HEK293 (cell line): Measurements from ENCODE around the gene S100A11.

ENCODE experiments used
- GLI2 ChIP-seq: fragments of 450-650 bp; formaldehyde crosslinking; IDR thresholded peaks from 2 replicates; pipeline ENCODE4; 2017; ENCODE audit warnings: missing biosample characterization, missing genetic modification characterization, low read depth, borderline replicate concordance
- GLIS1 ChIP-seq: fragments of 450-650 bp; formaldehyde crosslinking; IDR thresholded peaks from 2 replicates; pipeline ENCODE4 v1.5.1; 2016; ENCODE audit warnings: missing biosample characterization, missing genetic modification characterization
- HOXA7 ChIP-seq: sonication (generic); formaldehyde crosslinking; IDR thresholded peaks from 2 replicates; pipeline ENCODE4 v1.8.1; 2022; ENCODE audit warnings: missing genetic modification reagents, borderline replicate concordance
- KLF10 ChIP-seq: fragments of 450-650 bp; IDR thresholded peaks from 2 replicates; pipeline ENCODE4 v1.5.1; 2018; ENCODE audit warnings: missing biosample characterization, mild to moderate bottlenecking, missing genetic modification characterization
- PRDM1 ChIP-seq: fragments of 450-650 bp; formaldehyde crosslinking; IDR thresholded peaks from 2 replicates; pipeline ENCODE4; 2016; ENCODE audit warnings: missing biosample characterization, missing genetic modification characterization
- SALL2 ChIP-seq: fragments of 450-650 bp; formaldehyde crosslinking; IDR thresholded peaks from 2 replicates; pipeline ENCODE4 v1.5.0; 2017; ENCODE audit warnings: missing biosample characterization, mild to moderate bottlenecking, missing genetic modification characterization, borderline replicate concordance
- TCF7L2 ChIP-seq: IDR thresholded peaks from 2 replicates; pipeline ENCODE4 v1.6.1; 2011; ENCODE audit warnings: low read depth, mild to moderate bottlenecking, inconsistent platforms, low read length, moderate library complexity, borderline replicate concordance
- ZBTB21 ChIP-seq: fragments of 450-650 bp; formaldehyde crosslinking; IDR thresholded peaks from 2 replicates; pipeline ENCODE4 v1.5.1; 2017; ENCODE audit warnings: missing biosample characterization, missing genetic modification characterization
- ZBTB48 ChIP-seq: fragments of 450-650 bp; formaldehyde crosslinking; IDR thresholded peaks from 2 replicates; pipeline ENCODE4 v1.5.1; 2016; ENCODE audit warnings: missing biosample characterization, missing genetic modification characterization
- ZEB2 ChIP-seq: fragments of 450-650 bp; formaldehyde crosslinking; IDR thresholded peaks from 2 replicates; pipeline ENCODE4 v1.5.1; 2016; ENCODE audit warnings: missing biosample characterization, missing genetic modification characterization
- ZFHX2 ChIP-seq: fragments of 450-650 bp; formaldehyde crosslinking; conservative IDR thresholded peaks from 2 replicates; pipeline ENCODE4 v1.5.1; 2016; ENCODE audit warnings: missing biosample characterization, missing genetic modification characterization
- ZNF112 ChIP-seq: fragments of 450-650 bp; formaldehyde crosslinking; IDR thresholded peaks from 2 replicates; pipeline ENCODE4 v1.5.0; 2017; ENCODE audit warnings: missing biosample characterization, missing genetic modification characterization
- ZNF184 ChIP-seq: fragments of 450-650 bp; IDR thresholded peaks from 2 replicates; pipeline ENCODE4 v1.5.1; 2018; ENCODE audit warnings: missing biosample characterization, mild to moderate bottlenecking, missing genetic modification characterization
- ZNF221 ChIP-seq: fragments of 450-650 bp; formaldehyde crosslinking; IDR thresholded peaks from 2 replicates; pipeline ENCODE4 v1.5.1; 2017; ENCODE audit warnings: missing biosample characterization, missing genetic modification characterization, borderline replicate concordance
- ZNF341 ChIP-seq: fragments of 450-650 bp; formaldehyde crosslinking; IDR thresholded peaks from 2 replicates; pipeline ENCODE4; 2016; ENCODE audit warnings: low read depth, missing biosample characterization, missing genetic modification characterization
- ZNF37A ChIP-seq: fragments of 450-650 bp; IDR thresholded peaks from 2 replicates; pipeline ENCODE4 v1.5.1; 2018; ENCODE audit warnings: missing biosample characterization, missing genetic modification characterization
- ZNF404 ChIP-seq: fragments of 450-650 bp; formaldehyde crosslinking; IDR thresholded peaks from 2 replicates; pipeline ENCODE4 v1.5.1; 2017; ENCODE audit warnings: missing biosample characterization, missing genetic modification characterization
- ZNF510 ChIP-seq: fragments of 450-650 bp; formaldehyde crosslinking; IDR thresholded peaks from 2 replicates; pipeline ENCODE4 v1.5.1; 2018; ENCODE audit warnings: mild to moderate bottlenecking, missing genetic modification characterization, missing biosample characterization; ENCODE audit not compliant: insufficient replicate concordance
- ZNF544 ChIP-seq: fragments of 450-650 bp; formaldehyde crosslinking; IDR thresholded peaks from 2 replicates; pipeline ENCODE4 v1.5.0; 2017; ENCODE audit warnings: missing biosample characterization, missing genetic modification characterization
- ZNF571 ChIP-seq: fragments of 450-650 bp; formaldehyde crosslinking; IDR thresholded peaks from 2 replicates; pipeline ENCODE4 v1.5.0; 2017; ENCODE audit warnings: missing biosample characterization, missing genetic modification characterization
- ZNF610 ChIP-seq: fragments of 450-650 bp; formaldehyde crosslinking; IDR thresholded peaks from 2 replicates; pipeline ENCODE4 v1.5.1; 2016; ENCODE audit warnings: missing biosample characterization, missing genetic modification characterization, borderline replicate concordance
- ZNF621 ChIP-seq: fragments of 450-650 bp; formaldehyde crosslinking; IDR thresholded peaks from 2 replicates; pipeline ENCODE4 v1.5.1; 2017; ENCODE audit warnings: missing biosample characterization, missing genetic modification characterization
- ZNF658 ChIP-seq: fragments of 450-650 bp; formaldehyde crosslinking; IDR thresholded peaks from 2 replicates; pipeline ENCODE4; 2016; ENCODE audit warnings: missing biosample characterization, missing genetic modification characterization
- TF ChIP-seq, protein P1 (sequence below): fragments of 450-650 bp; formaldehyde crosslinking; IDR thresholded peaks from 2 replicates; pipeline ENCODE4 v1.5.1; 2016; ENCODE audit warnings: missing biosample characterization, missing genetic modification characterization
- TF ChIP-seq, protein P2 (sequence below): fragments of 450-650 bp; formaldehyde crosslinking; IDR thresholded peaks from 2 replicates; pipeline ENCODE4 v1.5.1; 2016; ENCODE audit warnings: missing biosample characterization, missing genetic modification characterization
- TF ChIP-seq, protein P3 (sequence below): fragments of 450-650 bp; formaldehyde crosslinking; IDR thresholded peaks from 2 replicates; pipeline ENCODE4 v1.5.1; 2016; ENCODE audit warnings: missing biosample characterization, missing genetic modification characterization
- TF ChIP-seq, protein P4 (sequence below): fragments of 450-650 bp; formaldehyde crosslinking; IDR thresholded peaks from 2 replicates; pipeline ENCODE4 v1.5.1; 2016; ENCODE audit warnings: missing biosample characterization, missing genetic modification characterization
- TF ChIP-seq, protein P5 (sequence below): IDR thresholded peaks from 2 replicates; pipeline ENCODE4 v1.6.1; 2011; ENCODE audit warnings: mild to moderate bottlenecking, low read depth, low read length, borderline replicate concordance
- TF ChIP-seq, protein P6 (sequence below): fragments of 450-650 bp; formaldehyde crosslinking; IDR thresholded peaks from 2 replicates; pipeline ENCODE4 v1.5.1; 2016; ENCODE audit warnings: missing biosample characterization, missing genetic modification characterization
- TF ChIP-seq, protein P7 (sequence below): fragments of 450-650 bp; formaldehyde crosslinking; IDR thresholded peaks from 2 replicates; pipeline ENCODE4 v1.5.1; 2016; ENCODE audit warnings: missing biosample characterization, missing genetic modification characterization, low read depth

S100A11 gene

DNA sequence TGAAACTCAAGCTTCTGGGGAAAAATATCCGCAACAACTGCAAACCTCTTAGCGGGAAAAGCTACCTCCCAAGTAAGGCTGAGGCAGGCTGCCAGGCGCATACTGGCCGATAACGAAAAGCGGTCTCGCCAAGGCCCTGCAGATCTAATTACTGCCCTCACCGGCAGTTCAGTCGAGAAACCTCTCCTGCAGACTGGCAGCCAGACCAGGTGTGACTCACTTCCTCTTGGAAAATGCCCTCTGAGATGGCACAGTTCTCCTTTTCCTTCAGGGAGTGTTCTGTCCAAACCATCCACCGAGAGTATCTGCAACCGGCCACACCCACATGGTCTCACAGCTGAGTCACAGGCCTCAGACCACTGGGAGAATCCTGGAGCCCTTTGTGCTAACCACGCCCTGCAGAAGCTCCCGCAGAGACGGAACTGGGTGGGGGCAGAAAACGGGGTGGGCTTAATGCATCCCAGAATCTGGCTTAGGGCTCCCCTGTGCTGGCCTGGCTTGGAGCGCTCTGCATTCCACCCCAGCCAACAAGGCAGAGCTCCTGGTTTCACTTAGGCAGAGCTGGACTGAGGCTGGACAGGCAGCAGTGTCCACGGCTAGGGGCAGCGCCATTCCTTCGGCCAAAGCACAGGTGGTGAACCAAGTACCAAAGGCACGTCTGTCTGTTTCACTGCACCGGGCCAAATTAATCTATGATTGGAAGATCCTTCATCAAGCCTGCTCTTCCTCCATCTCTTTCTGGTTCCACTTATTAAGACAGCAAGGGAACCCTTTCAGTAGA is 44.3 kb downstream of the S100A11 start (continued):
- TF ChIP-seq, protein P1, sequence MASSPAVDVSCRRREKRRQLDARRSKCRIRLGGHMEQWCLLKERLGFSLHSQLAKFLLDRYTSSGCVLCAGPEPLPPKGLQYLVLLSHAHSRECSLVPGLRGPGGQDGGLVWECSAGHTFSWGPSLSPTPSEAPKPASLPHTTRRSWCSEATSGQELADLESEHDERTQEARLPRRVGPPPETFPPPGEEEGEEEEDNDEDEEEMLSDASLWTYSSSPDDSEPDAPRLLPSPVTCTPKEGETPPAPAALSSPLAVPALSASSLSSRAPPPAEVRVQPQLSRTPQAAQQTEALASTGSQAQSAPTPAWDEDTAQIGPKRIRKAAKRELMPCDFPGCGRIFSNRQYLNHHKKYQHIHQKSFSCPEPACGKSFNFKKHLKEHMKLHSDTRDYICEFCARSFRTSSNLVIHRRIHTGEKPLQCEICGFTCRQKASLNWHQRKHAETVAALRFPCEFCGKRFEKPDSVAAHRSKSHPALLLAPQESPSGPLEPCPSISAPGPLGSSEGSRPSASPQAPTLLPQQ (tag by site-specific recombination), result no peak
- TF ChIP-seq SALL2 (no peak), ZBTB48 (tag by site-specific recombination) (no peak), ZNF37A (no peak), KLF10 (peak; percentile 92), ZEB2 (tag by site-specific recombination) (peak; percentile 81), GLIS1 (peak; percentile 92), ZNF221 (tag by site-specific recombination) (no peak), ZNF184 (tag by site-specific recombination) (peak; percentile 12; the same call in 1 of the 2 replicates), ZBTB21 (tag by site-specific recombination) (no peak), ZNF571 (tag by site-specific recombination) (no peak), ZNF610 (no peak), PRDM1 (tag by site-specific recombination) (0 out of 2 replicates have a peak, but pooled peaks have one; percentile 56), ZNF544 (tag by site-specific recombination) (no peak), HOXA7 (CRISPR knock-in tag) (no peak), ZNF341 (tag by site-specific recombination) (no peak; the same call in 1 of the 2 replicates), ZNF658 (tag by site-specific recombination) (no peak), ZNF112 (tag by site-specific recombination) (no peak), ZFHX2 (tag by site-specific recombination) (peak; percentile 18), ZNF510 (tag by site-specific recombination) (no peak), ZNF621 (no peak), GLI2 (tag by site-specific recombination) (no peak), ZNF404 (tag by site-specific recombination) (no peak), TCF7L2 (no peak)
- TF ChIP-seq, protein P2, sequence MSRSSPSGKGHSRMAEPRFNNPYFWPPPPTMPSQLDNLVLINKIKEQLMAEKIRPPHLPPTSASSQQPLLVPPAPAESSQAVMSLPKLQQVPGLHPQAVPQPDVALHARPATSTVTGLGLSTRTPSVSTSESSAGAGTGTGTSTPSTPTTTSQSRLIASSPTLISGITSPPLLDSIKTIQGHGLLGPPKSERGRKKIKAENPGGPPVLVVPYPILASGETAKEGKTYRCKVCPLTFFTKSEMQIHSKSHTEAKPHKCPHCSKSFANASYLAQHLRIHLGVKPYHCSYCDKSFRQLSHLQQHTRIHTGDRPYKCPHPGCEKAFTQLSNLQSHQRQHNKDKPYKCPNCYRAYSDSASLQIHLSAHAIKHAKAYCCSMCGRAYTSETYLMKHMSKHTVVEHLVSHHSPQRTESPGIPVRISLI, result no peak
- TF ChIP-seq, protein P3, sequence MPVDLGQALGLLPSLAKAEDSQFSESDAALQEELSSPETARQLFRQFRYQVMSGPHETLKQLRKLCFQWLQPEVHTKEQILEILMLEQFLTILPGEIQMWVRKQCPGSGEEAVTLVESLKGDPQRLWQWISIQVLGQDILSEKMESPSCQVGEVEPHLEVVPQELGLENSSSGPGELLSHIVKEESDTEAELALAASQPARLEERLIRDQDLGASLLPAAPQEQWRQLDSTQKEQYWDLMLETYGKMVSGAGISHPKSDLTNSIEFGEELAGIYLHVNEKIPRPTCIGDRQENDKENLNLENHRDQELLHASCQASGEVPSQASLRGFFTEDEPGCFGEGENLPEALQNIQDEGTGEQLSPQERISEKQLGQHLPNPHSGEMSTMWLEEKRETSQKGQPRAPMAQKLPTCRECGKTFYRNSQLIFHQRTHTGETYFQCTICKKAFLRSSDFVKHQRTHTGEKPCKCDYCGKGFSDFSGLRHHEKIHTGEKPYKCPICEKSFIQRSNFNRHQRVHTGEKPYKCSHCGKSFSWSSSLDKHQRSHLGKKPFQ (tag by site-specific recombination), result no peak; the same call in 1 of the 2 replicates
- TF ChIP-seq, protein P4, sequence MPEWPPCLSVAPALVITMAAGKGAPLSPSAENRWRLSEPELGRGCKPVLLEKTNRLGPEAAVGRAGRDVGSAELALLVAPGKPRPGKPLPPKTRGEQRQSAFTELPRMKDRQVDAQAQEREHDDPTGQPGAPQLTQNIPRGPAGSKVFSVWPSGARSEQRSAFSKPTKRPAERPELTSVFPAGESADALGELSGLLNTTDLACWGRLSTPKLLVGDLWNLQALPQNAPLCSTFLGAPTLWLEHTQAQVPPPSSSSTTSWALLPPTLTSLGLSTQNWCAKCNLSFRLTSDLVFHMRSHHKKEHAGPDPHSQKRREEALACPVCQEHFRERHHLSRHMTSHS, result no peak
- TF ChIP-seq, protein P5, sequence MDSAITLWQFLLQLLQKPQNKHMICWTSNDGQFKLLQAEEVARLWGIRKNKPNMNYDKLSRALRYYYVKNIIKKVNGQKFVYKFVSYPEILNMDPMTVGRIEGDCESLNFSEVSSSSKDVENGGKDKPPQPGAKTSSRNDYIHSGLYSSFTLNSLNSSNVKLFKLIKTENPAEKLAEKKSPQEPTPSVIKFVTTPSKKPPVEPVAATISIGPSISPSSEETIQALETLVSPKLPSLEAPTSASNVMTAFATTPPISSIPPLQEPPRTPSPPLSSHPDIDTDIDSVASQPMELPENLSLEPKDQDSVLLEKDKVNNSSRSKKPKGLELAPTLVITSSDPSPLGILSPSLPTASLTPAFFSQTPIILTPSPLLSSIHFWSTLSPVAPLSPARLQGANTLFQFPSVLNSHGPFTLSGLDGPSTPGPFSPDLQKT, result no peak
- TF ChIP-seq, protein P6, sequence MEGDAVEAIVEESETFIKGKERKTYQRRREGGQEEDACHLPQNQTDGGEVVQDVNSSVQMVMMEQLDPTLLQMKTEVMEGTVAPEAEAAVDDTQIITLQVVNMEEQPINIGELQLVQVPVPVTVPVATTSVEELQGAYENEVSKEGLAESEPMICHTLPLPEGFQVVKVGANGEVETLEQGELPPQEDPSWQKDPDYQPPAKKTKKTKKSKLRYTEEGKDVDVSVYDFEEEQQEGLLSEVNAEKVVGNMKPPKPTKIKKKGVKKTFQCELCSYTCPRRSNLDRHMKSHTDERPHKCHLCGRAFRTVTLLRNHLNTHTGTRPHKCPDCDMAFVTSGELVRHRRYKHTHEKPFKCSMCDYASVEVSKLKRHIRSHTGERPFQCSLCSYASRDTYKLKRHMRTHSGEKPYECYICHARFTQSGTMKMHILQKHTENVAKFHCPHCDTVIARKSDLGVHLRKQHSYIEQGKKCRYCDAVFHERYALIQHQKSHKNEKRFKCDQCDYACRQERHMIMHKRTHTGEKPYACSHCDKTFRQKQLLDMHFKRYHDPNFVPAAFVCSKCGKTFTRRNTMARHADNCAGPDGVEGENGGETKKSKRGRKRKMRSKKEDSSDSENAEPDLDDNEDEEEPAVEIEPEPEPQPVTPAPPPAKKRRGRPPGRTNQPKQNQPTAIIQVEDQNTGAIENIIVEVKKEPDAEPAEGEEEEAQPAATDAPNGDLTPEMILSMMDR (tag by site-specific recombination), result no peak
- TF ChIP-seq, protein P7, sequence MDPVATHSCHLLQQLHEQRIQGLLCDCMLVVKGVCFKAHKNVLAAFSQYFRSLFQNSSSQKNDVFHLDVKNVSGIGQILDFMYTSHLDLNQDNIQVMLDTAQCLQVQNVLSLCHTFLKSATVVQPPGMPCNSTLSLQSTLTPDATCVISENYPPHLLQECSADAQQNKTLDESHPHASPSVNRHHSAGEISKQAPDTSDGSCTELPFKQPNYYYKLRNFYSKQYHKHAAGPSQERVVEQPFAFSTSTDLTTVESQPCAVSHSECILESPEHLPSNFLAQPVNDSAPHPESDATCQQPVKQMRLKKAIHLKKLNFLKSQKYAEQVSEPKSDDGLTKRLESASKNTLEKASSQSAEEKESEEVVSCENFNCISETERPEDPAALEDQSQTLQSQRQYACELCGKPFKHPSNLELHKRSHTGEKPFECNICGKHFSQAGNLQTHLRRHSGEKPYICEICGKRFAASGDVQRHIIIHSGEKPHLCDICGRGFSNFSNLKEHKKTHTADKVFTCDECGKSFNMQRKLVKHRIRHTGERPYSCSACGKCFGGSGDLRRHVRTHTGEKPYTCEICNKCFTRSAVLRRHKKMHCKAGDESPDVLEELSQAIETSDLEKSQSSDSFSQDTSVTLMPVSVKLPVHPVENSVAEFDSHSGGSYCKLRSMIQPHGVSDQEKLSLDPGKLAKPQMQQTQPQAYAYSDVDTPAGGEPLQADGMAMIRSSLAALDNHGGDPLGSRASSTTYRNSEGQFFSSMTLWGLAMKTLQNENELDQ (tag by site-specific recombination), result no peak
